Forelimb muscle (tissue), 1 donor: ENCODE data around the gene TSPAN32. TPM values are rescaled to one million over a fixed set of nuclear protein-coding genes. Genes with fewer than 3 reads are reported as not detected.

Source experiments
- DNase-seq: peaks from one replicate; pipeline ENCODE4 v3.0.0-alpha.2; 2013; ENCODE audit warnings: low read depth
- polyA plus RNA-seq: library from polyadenylated mRNA; unstranded; fragments of 120-200 nt; gene quantifications from one replicate; pipeline ENCODE4 v1.2.1, GENCODE V29; 2013; ENCODE audit not compliant: insufficient read length

Gene TSPAN32
- polyA plus RNA-seq, 1 donor = 3.0 TPM

- no peak for DNase-seq
These were observed 35.1 kb upstream of the TSPAN32 start for GRCh38 chr11:2266586-2267305.

- no peak for DNase-seq
These were observed 34.4 kb upstream of the TSPAN32 start for GRCh38 chr11:2267306-2267850.

GRCh38 chr11:2267851-2268728, 33.7 kb upstream of the TSPAN32 start:
- no peak for DNase-seq

- DNase-seq = no peak
These were observed 32.8 kb upstream of the TSPAN32 start for GRCh38 chr11:2268729-2269600.

- peak; percentile 57 for DNase-seq
These were observed 32.1 kb upstream of the TSPAN32 start for GRCh38 chr11:2269601-2270321.

GRCh38 chr11:2270322-2271076, 31.3 kb upstream of the TSPAN32 start, which contains the start of gene ASCL2:
TSS of gene ASCL2 (minus strand) at chr11:2270588. CDS start at chr11:2270332, 256 bp downstream.
- no peak for DNase-seq

DNA sequence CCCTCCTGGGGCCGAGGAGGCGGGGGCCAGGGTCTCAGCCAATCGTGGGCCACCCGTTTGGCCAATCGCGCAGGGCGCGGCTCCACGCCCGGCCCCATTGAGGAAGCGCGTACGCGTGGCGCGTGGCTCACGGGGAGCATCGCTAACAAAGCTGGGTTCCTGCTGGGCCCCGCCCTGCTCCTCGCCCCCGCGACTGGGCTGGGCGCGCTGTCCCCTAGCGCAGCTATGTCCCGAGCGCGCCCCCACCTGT, 30.8 kb upstream of the TSPAN32 start:
- DNase-seq = no peak

DNA sequence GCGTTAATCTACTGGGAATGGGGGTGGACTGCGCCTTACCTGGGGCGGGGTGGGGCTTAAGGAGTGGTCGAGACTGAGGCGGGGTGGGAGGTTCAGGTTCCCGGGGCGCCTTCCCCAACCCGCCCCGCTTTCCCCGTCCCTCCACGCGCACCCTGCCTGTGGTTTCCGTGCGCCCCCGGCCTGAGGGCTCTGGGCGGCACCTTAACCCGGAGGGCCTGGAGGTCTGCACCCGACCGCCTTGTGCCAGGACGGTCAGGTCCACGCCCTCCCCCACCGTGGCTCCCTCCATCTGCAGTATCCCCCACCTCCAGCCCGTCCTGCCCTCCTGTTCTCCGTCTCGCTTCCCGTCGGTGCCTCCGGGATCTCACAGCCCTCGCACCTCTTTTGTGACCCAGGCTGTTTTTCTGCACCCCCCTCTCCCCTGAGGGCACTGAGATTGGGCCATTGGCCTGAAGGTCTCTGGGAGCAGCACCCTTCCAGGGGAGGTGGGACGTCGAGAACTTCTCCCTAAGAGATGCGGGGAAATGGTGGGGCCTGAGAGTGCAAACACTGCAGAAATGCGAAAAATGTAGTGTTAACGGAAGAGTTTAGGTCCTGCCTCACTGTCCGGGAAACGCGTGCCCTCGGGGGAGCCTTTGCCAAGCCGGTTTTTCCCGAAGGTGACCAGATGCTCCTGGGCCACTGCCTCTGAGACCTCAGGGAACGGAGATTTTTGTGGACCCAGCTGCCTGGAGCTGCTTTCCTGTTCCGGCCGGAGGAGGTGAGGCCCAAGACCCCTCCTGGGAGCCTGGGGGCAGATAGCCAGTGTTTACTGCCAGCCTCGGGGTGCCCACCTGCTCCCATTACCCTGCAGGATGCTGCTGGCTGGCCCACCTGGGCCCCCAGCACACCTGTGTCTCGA, 30.2 kb upstream of the TSPAN32 start:
- no peak for DNase-seq

DNA sequence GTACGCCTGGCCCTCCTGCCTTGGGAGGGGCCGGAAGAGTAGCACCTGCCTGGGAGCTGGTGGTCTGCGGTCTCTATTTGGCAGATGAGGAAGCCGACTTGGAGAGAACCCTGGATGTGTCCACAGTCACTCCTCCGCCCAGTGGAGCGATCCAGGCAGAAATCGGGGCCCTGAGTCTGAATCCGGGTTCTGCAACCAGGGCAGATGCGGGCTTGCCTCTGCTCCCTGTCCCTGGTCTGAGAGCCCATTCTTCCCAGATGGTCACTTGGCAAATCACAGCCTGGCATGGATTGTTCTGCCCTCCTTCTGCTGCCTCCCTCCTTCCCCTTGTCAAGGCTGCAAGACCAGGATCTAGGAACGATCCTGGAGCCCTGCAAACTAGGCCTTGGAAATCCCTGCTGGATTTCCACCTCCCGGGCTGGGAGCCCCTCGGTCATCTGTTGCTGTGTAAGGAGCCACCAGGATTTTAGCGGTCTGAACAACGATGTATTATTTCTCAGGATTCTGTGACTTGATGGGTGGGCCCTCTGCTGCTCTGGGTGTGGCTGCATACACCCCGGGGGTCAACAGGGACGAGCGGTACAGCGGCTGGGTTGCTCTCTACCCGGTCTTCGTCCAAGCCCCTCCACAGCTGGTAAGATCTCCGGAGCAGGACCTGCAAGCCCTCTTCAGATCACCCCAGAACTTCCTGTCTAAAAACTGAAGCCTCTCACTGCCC, 29.4 kb upstream of the TSPAN32 start:
- no peak for DNase-seq

GRCh38 chr11:2272946-2273280, 28.9 kb upstream of the TSPAN32 start:
- no peak for DNase-seq

- DNase-seq = no peak
These were observed 28.5 kb upstream of the TSPAN32 start for GRCh38 chr11:2273311-2273710.

- no peak for DNase-seq
These were observed 28.0 kb upstream of the TSPAN32 start for GRCh38 chr11:2273771-2274170.

GRCh38 chr11:2275334-2276279, 26.2 kb upstream of the TSPAN32 start:
- no peak for DNase-seq

- no peak for DNase-seq
These were observed 25.4 kb upstream of the TSPAN32 start for GRCh38 chr11:2276280-2277007.

- DNase-seq = no peak
These were observed 24.8 kb upstream of the TSPAN32 start for GRCh38 chr11:2277008-2277346.

DNA sequence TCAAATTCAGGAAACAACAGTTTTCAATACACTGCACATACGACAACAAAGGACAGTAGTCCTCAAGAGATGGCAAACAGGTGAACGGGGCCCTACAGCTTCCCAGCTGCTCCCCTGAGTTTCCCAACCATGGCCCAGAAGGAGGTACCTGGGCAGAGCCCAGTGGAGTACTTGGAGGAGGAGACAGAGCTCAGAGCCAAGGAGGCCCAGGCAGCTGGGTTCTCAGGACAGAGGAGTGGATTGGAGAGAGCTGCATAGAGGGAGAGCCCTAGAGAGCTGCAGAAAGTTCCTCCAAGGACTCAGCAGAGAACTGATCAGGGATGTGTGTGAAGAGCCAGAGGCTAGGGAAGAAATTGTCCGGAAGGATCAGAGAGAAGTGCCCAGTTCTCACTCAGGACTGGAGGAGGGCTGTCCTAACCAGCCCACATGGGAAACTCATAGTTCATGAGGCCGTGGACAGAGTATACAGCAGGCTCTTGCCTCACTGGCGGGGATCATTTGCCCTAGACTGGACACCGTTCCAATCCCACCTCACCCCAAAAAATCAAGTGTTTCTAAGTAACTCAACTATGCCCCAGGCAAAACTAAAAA, 23.8 kb upstream of the TSPAN32 start:
- DNase-seq = no peak

- DNase-seq = no peak
These were observed 21.6 kb upstream of the TSPAN32 start for GRCh38 chr11:2280208-2280607.
